Measurements from ENCODE around the gene CTNNBIP1. TPM values are rescaled to one million over a fixed set of nuclear protein-coding genes. Genes with fewer than 3 reads are reported as not detected.

The CTNNBIP1 gene
- polyA plus RNA-seq, 1 donor (not counting 4 experiments of a cell fraction or from before 2014, with no cell fraction given) = 92.3 TPM

GRCh38 chr1:9855186-9855585 lies 54.9 kb downstream of the CTNNBIP1 start:
- H3K36me3 ChIP-seq (ENCODE audit: control insufficient read depth in 2 of 2, extremely low read depth in 1 of 2, insufficient read depth in 2 of 2, low read length in 2 of 2) = peaks cover 20 to 21% of the 10 kb centered on the region in 2 experiments
- H3K27me3 ChIP-seq (ENCODE audit: control insufficient read depth, extremely low read depth, insufficient read depth, low read length) = no peaks in the 10 kb centered on the region
- FAIRE-seq (no peak), DNase-seq (ENCODE audit: low read depth, low spot score) (no peak)
- H3K9me1 ChIP-seq (ENCODE audit: control insufficient read depth, extremely low read depth, insufficient read depth, low read length) = no peaks in the 10 kb centered on the region
- no peak overlapping the region for H2AFZ ChIP-seq (ENCODE audit: control insufficient read depth, low read length)
- no peak overlapping the region for H3K9ac ChIP-seq (ENCODE audit: control insufficient read depth, extremely low read depth, insufficient read depth, low read length)
- H3K4me1 ChIP-seq (ENCODE audit: control insufficient read depth, extremely low read depth, insufficient read depth, low read length) = peaks cover 16% of the 10 kb centered on the region
- H3K27ac ChIP-seq (ENCODE audit: control insufficient read depth, insufficient read depth, low read length) = no peak overlapping the region
- H3K79me2 ChIP-seq (ENCODE audit: control insufficient read depth, insufficient read depth, low read length) = no peaks in the 10 kb centered on the region
- no peaks in the 10 kb centered on the region for H3K9me3 ChIP-seq (ENCODE audit: control insufficient read depth, low read depth, low read length)
- H3K4me3 ChIP-seq (ENCODE audit: control insufficient read depth in 2 of 3, extremely low read depth in 1 of 3, insufficient read depth in 2 of 3, low read depth in 1 of 3, low read length in 3 of 3) = no peak overlapping the region
- H4K20me1 ChIP-seq (ENCODE audit: control insufficient read depth, extremely low read depth, insufficient read depth, low read length) = no peaks in the 10 kb centered on the region
- no peak overlapping the region for H3K4me2 ChIP-seq (ENCODE audit: control insufficient read depth, extremely low read depth, insufficient read depth, low read depth, low read length)
- dilution Hi-C loops (cut with MboI; ENCODE audit: extremely low pct_ligation_motif_present, low sequenced_read_pairs) = no loop called here
- no peak for TF ChIP-seq EZH2 (IDR thresholded peaks at IDR 0.05; ENCODE audit: low read length)
- no peak for TF ChIP-seq CTCF (optimal IDR thresholded peaks at IDR 0.05 in 1 of 3, IDR thresholded peaks at IDR 0.05 in 1 of 3, conservative IDR thresholded peaks at IDR 0.05 in 1 of 3; ENCODE audit: extremely low read depth in 1 of 3, insufficient read depth in 2 of 3, low read length in 3 of 3)

- no peak overlapping the region for H2AFZ ChIP-seq (ENCODE audit: control insufficient read depth, low read length)
- H3K4me3 ChIP-seq (ENCODE audit: control insufficient read depth in 2 of 3, extremely low read depth in 1 of 3, insufficient read depth in 2 of 3, low read depth in 1 of 3, low read length in 3 of 3) = no peak overlapping the region
- no peak overlapping the region for H3K4me2 ChIP-seq (ENCODE audit: control insufficient read depth, extremely low read depth, insufficient read depth, low read depth, low read length)
- DNase-seq (ENCODE audit: low read depth, low spot score) (no peak), FAIRE-seq (peak; percentile 61)
- no peaks in the 10 kb centered on the region for H4K20me1 ChIP-seq (ENCODE audit: control insufficient read depth, extremely low read depth, insufficient read depth, low read length)
- no peaks in the 10 kb centered on the region for H3K27me3 ChIP-seq (ENCODE audit: control insufficient read depth, extremely low read depth, insufficient read depth, low read length)
- H3K9me1 ChIP-seq (ENCODE audit: control insufficient read depth, extremely low read depth, insufficient read depth, low read length) = no peaks in the 10 kb centered on the region
- no peak overlapping the region for H3K9ac ChIP-seq (ENCODE audit: control insufficient read depth, extremely low read depth, insufficient read depth, low read length)
- H3K9me3 ChIP-seq (ENCODE audit: control insufficient read depth, low read depth, low read length) = no peaks in the 10 kb centered on the region
- dilution Hi-C loops (cut with MboI; ENCODE audit: extremely low pct_ligation_motif_present, low sequenced_read_pairs) = no loop called here
- peaks cover 16% of the 10 kb centered on the region for H3K4me1 ChIP-seq (ENCODE audit: control insufficient read depth, extremely low read depth, insufficient read depth, low read length)
- H3K79me2 ChIP-seq (ENCODE audit: control insufficient read depth, insufficient read depth, low read length) = no peaks in the 10 kb centered on the region
- no peak overlapping the region for H3K27ac ChIP-seq (ENCODE audit: control insufficient read depth, insufficient read depth, low read length)
- peaks cover 19 to 20% of the 10 kb centered on the region in 2 experiments for H3K36me3 ChIP-seq (ENCODE audit: control insufficient read depth in 2 of 2, extremely low read depth in 1 of 2, insufficient read depth in 2 of 2, low read length in 2 of 2)
- TF ChIP-seq CTCF (optimal IDR thresholded peaks at IDR 0.05 in 1 of 3, IDR thresholded peaks at IDR 0.05 in 1 of 3, conservative IDR thresholded peaks at IDR 0.05 in 1 of 3; ENCODE audit: extremely low read depth in 1 of 3, insufficient read depth in 2 of 3, low read length in 3 of 3) = no peak
- no peak for TF ChIP-seq EZH2 (IDR thresholded peaks at IDR 0.05; ENCODE audit: low read length)
Observed at GRCh38 chr1:9853249-9853595, 56.8 kb downstream of the CTNNBIP1 start.

Data from keratinocyte (primary cell).